SU-DHL-6 (cell line): Measurements from ENCODE around the gene CCSAP.

Experiments
- H2AFZ ChIP-seq: fragments of 200-600 bp; sonication (generic); 2 replicates; pipeline ENCODE4 v1.6.1; 2014; ENCODE audit warnings: low read depth, mild to moderate bottlenecking, moderate library complexity, mixed read lengths, antibody characterized with exemption, low read length; ENCODE audit not compliant: severe bottlenecking
- H3F3A ChIP-seq: fragments of 200-600 bp; shearing (Covaris generic); 2 replicates; pipeline ENCODE4 v1.6.0; 2016; ENCODE audit warnings: antibody characterized with exemption, mild to moderate bottlenecking; ENCODE audit not compliant: insufficient read depth
- H3K27ac ChIP-seq: fragments of 200-600 bp; sonication (generic); 2 replicates; pipeline ENCODE4 v1.5.1; 2016; ENCODE audit warnings: low read depth, mild to moderate bottlenecking, low read length, moderate library complexity, mixed read lengths
- H3K27me3 ChIP-seq: fragments of 200-600 bp; sonication (generic), shearing (Covaris generic); 2 replicates; pipeline ENCODE4 v1.6.0; 2014; ENCODE audit warnings: mild to moderate bottlenecking, low read length
- H3K36me3 ChIP-seq: fragments of 200-600 bp; sonication (generic); 2 replicates; pipeline ENCODE4 v1.6.1; 2014; ENCODE audit warnings: mild to moderate bottlenecking, low read length, mixed read lengths
- H3K4me2 ChIP-seq: fragments of 300-600, 200-600 bp; shearing (Covaris generic), sonication (generic); 2 replicates; pipeline ENCODE4 v1.6.0; 2014; ENCODE audit warnings: low read length, low read depth, mild to moderate bottlenecking; ENCODE audit not compliant: poor library complexity, severe bottlenecking
- H3K4me3 ChIP-seq: fragments of 200-600 bp; sonication (generic); 2 replicates; pipeline ENCODE4 v1.5.1; 2014; ENCODE audit warnings: antibody characterized with exemption, low read length, mild to moderate bottlenecking, mixed read lengths; ENCODE audit not compliant: insufficient read depth, poor library complexity, severe bottlenecking
- H3K79me2 ChIP-seq: fragments of 200-600 bp; sonication (generic); 2 replicates; pipeline ENCODE4 v1.6.1; 2014; ENCODE audit warnings: mild to moderate bottlenecking, low read length, moderate library complexity; ENCODE audit not compliant: insufficient read depth
- H3K9ac ChIP-seq: fragments of 200-600 bp; sonication (generic); 2 replicates; pipeline ENCODE4 v1.7.0; 2014; ENCODE audit warnings: mild to moderate bottlenecking, low read length
- H3K9me2 ChIP-seq: fragments of 200-600 bp; sonication (generic); replicated peaks from 2 replicates; pipeline ENCODE4 v1.6.1; 2014; ENCODE audit warnings: low read length; ENCODE audit not compliant: insufficient read depth
- H3K9me3 ChIP-seq: fragments of 200-600 bp; sonication (generic); 2 replicates; pipeline ENCODE4 v1.6.1; 2014; ENCODE audit warnings: low read length, mixed read lengths; ENCODE audit not compliant: insufficient read depth
- H4K20me1 ChIP-seq: fragments of 200-600 bp; sonication (generic); 2 replicates; pipeline ENCODE4 v1.6.1; 2014; ENCODE audit warnings: low read depth, mild to moderate bottlenecking, antibody characterized with exemption, low read length, moderate library complexity, mixed read lengths
- EZH2phosphoT487 ChIP-seq: fragments of 200-600 bp; sonication (generic), shearing (Covaris generic); conservative IDR thresholded peaks from 2 replicates; pipeline ENCODE4 v1.6.1; 2018; ENCODE audit warnings: mild to moderate bottlenecking, antibody characterized with exemption, low read length, moderate library complexity, mixed read lengths
- TF ChIP-seq, protein P1 (sequence below): fragments of 200-600 bp; sonication (generic); IDR thresholded peaks from one replicate; pipeline ENCODE4 v1.5.1; 2017; ENCODE audit warnings: antibody characterized with exemption, mild to moderate bottlenecking, low read length, moderate library complexity; ENCODE audit not compliant: insufficient read depth, poor library complexity, severe bottlenecking

The CCSAP gene

DNA sequence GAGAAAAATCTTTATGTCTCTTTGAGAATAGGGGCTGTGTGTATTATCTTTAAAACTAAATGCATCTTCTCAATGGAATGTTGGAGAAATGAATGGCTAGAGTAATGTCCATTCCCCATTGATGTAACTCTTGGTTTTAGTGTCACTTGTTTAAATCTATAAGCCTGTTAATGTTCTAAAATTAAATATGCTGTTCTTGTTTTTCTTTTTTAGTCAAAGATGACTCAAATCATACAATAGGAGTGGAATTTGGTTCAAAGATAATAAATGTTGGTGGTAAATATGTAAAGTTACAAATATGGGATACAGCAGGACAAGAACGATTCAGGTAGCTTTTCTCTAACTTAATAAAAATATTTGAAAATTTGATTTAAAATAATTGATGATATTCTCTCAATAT is 54.3 kb downstream of the CCSAP start:
- Histone ChIP-seq H3K4me2 (no peak overlapping the region), H3K27ac (no peak overlapping the region), H2AFZ (no peak overlapping the region), H3F3A (no peaks in the 10 kb centered on the region), H3K79me2 (peaks cover 9% of the 10 kb centered on the region; the same call in 1 of the 2 replicates), H3K9me3 (no peaks in the 10 kb centered on the region), H3K4me3 (no peak overlapping the region), H3K9me2 (no peaks in the 10 kb centered on the region), H3K27me3 (no peaks in the 10 kb centered on the region), H3K36me3 (no peaks in the 10 kb centered on the region), H4K20me1 (no peaks in the 10 kb centered on the region), H3K9ac (no peak overlapping the region)
- no peak for TF ChIP-seq EZH2phosphoT487
- TF ChIP-seq, protein P1, sequence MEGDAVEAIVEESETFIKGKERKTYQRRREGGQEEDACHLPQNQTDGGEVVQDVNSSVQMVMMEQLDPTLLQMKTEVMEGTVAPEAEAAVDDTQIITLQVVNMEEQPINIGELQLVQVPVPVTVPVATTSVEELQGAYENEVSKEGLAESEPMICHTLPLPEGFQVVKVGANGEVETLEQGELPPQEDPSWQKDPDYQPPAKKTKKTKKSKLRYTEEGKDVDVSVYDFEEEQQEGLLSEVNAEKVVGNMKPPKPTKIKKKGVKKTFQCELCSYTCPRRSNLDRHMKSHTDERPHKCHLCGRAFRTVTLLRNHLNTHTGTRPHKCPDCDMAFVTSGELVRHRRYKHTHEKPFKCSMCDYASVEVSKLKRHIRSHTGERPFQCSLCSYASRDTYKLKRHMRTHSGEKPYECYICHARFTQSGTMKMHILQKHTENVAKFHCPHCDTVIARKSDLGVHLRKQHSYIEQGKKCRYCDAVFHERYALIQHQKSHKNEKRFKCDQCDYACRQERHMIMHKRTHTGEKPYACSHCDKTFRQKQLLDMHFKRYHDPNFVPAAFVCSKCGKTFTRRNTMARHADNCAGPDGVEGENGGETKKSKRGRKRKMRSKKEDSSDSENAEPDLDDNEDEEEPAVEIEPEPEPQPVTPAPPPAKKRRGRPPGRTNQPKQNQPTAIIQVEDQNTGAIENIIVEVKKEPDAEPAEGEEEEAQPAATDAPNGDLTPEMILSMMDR: no peak

DNA sequence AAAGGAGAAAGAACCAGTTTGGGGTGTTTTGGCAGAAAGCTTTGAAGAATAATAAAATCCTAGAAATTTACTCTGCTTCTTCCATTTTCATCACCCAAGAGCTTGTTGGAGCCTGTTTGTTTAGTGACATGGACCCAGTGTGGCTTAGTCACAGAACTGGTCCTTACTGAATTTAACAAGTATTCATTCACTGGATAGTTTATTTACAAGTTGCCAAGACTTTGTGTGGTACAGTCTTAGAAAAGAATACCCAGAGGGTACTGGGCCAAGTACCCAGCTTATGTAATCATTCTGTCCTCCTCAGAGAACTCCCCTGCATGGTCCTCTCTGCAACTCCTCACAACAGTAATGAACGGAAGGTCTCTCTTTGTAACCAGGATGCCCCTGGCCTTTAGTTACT is 55.6 kb downstream of the CCSAP start:
- TF ChIP-seq, protein P1: no peak
- no peak for TF ChIP-seq EZH2phosphoT487
- Histone ChIP-seq H3K4me3 (no peak overlapping the region), H3K9me2 (no peaks in the 10 kb centered on the region), H3K4me2 (no peak overlapping the region), H4K20me1 (peaks cover 4% of the 10 kb centered on the region; the same call in 1 of the 2 replicates), H3K9me3 (no peaks in the 10 kb centered on the region), H3K79me2 (peaks cover 14% of the 10 kb centered on the region; the same call in 1 of the 2 replicates), H3K36me3 (no peaks in the 10 kb centered on the region), H3K9ac (no peak overlapping the region), H3K27ac (no peak overlapping the region), H3F3A (no peaks in the 10 kb centered on the region), H3K27me3 (no peaks in the 10 kb centered on the region), H2AFZ (no peak overlapping the region)

DNA sequence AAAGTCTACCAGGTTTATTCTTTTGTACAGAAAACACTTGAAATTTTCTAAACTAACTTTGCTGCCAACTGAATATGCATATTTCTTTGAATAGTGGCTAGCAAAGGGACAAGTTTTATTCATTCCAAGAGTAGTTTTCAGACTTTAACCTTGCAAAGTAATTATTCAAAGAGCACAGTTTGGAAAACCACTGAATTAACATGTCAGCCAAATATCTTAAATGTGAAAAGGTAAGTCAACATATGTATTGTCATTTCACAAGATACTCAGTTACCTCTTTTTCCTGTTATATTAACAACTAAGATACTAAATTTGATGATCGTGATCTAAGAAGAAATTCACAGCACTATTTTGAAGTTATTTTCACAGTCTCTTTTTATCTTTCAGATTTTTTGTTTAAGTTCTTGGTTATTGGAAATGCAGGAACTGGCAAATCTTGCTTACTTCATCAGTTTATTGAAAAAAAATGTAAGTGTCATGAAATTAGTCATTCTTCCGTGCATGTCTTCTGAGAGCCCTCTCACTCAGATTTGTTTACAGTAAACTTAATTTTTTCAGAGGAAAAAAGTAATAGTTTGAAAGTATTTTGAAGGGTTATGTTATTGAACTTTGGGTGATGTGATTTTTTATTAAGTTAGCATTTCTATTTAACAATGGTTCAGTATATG is 56.6 kb downstream of the CCSAP start:
- H3K4me3 ChIP-seq: no peak overlapping the region
- TF ChIP-seq EZH2phosphoT487: no peak
- TF ChIP-seq, protein P1: no peak
- H3K36me3 ChIP-seq: no peaks in the 10 kb centered on the region
- H2AFZ ChIP-seq: no peak overlapping the region
- H3K27ac ChIP-seq: no peak overlapping the region
- H3K9me3 ChIP-seq: no peaks in the 10 kb centered on the region
- H3K79me2 ChIP-seq: peaks cover 17% of the 10 kb centered on the region; the same call in 1 of the 2 replicates
- no peaks in the 10 kb centered on the region for H3K9me2 ChIP-seq
- H3F3A ChIP-seq: no peaks in the 10 kb centered on the region
- H3K4me2 ChIP-seq: no peak overlapping the region
- H3K9ac ChIP-seq: no peak overlapping the region
- no peaks in the 10 kb centered on the region for H3K27me3 ChIP-seq
- peaks cover 6% of the 10 kb centered on the region; the same call in 1 of the 2 replicates for H4K20me1 ChIP-seq
